HFFc6 (cell line): ENCODE data around the gene RMRP. TPM values are rescaled to one million over a fixed set of nuclear protein-coding genes. Genes with fewer than 3 reads are reported as not detected.
A peak's percentile ranks its signal among the peaks of the same experiment; 100 is the strongest.

Experiments used
- DNase-seq: peaks from one replicate; pipeline ENCODE4 v3.0.0-alpha.2; 2018
- H3K27ac Mint-ChIP-seq: 2 replicates; pipeline ENCODE4 v1.8.0; 2020; ENCODE audit warnings: mild to moderate bottlenecking, mixed read lengths
- H3K27me3 Mint-ChIP-seq: 2 replicates; pipeline ENCODE4 v1.8.0; 2021; ENCODE audit warnings: mild to moderate bottlenecking, moderate library complexity, mixed read lengths; ENCODE audit not compliant: insufficient read depth
- H3K36me3 Mint-ChIP-seq: 2 replicates; pipeline ENCODE4 v1.8.0; 2021; ENCODE audit warnings: low read depth, mixed read lengths
- H3K4me1 Mint-ChIP-seq: 2 replicates; pipeline ENCODE4 v1.8.0; 2020; ENCODE audit warnings: low read depth, mixed read lengths
- H3K4me3 Mint-ChIP-seq: 2 replicates; pipeline ENCODE4 v1.8.0; 2020; ENCODE audit warnings: mild to moderate bottlenecking, moderate library complexity, mixed read lengths
- H3K9me3 Mint-ChIP-seq: 2 replicates; pipeline ENCODE4 v1.8.0; 2020; ENCODE audit warnings: mild to moderate bottlenecking, mixed read lengths
- total RNA-seq, 6 experiments: library from RNA; stranded (reverse); fragmentation: NEBNext Ultra II Directional; extraction: Animal tissue kit (Norgen Biotek cat#: 25700); gene quantifications; 2 replicates in 1 of 6; 3 replicates in 5 of 6; pipeline ENCODE4 v1.2.3, GENCODE V29; 2021
- TF ChIP-seq, protein P1 (sequence below): fragments of 200-600 bp; sonication (generic); IDR thresholded peaks from 2 replicates; pipeline ENCODE4 v1.5.0; 2021; ENCODE audit warnings: antibody characterized with exemption, mild to moderate bottlenecking

RMRP gene
- total RNA-seq, 6 experiments from 2014 or later: 9,197 to 39,404 (median 23,537) TPM

GRCh38 chr9:35679766-35680330 lies 22.0 kb upstream of the RMRP start:
- peaks cover 31% of the 10 kb centered on the region for H3K27me3 Mint-ChIP-seq
- no peak for DNase-seq
- peak overlapping the region; percentile 23; the same call in 1 of the 2 replicates for H3K4me3 Mint-ChIP-seq
- no peaks in the 10 kb centered on the region for H3K9me3 Mint-ChIP-seq
- H3K4me1 Mint-ChIP-seq: peaks cover 76% of the 10 kb centered on the region
- H3K27ac Mint-ChIP-seq: peak overlapping the region; percentile 79
- TF ChIP-seq, protein P1, sequence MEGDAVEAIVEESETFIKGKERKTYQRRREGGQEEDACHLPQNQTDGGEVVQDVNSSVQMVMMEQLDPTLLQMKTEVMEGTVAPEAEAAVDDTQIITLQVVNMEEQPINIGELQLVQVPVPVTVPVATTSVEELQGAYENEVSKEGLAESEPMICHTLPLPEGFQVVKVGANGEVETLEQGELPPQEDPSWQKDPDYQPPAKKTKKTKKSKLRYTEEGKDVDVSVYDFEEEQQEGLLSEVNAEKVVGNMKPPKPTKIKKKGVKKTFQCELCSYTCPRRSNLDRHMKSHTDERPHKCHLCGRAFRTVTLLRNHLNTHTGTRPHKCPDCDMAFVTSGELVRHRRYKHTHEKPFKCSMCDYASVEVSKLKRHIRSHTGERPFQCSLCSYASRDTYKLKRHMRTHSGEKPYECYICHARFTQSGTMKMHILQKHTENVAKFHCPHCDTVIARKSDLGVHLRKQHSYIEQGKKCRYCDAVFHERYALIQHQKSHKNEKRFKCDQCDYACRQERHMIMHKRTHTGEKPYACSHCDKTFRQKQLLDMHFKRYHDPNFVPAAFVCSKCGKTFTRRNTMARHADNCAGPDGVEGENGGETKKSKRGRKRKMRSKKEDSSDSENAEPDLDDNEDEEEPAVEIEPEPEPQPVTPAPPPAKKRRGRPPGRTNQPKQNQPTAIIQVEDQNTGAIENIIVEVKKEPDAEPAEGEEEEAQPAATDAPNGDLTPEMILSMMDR: no peak
- H3K36me3 Mint-ChIP-seq: peaks cover 30% of the 10 kb centered on the region

DNA sequence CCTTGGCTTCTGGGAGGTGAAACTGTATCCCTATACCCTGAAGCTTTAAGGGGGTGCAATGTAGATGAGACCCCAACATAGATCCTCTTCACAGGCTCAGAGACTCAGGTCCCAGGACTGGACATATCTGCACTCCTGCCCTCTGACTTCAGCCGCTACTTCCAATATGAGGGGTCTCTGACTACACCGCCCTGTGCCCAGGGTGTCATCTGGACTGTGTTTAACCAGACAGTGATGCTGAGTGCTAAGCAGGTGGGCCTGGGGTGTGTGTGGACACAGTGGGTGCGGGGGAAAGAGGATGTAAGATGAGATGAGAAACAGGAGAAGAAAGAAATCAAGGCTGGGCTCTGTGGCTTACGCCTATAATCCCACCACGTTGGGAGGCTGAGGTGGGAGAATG lies 21.3 kb upstream of the RMRP start:
- no peak overlapping the region for H3K4me3 Mint-ChIP-seq
- H3K27me3 Mint-ChIP-seq: peaks cover 31% of the 10 kb centered on the region
- TF ChIP-seq, protein P1: no peak
- H3K4me1 Mint-ChIP-seq: peaks cover 76% of the 10 kb centered on the region
- H3K27ac Mint-ChIP-seq: peak overlapping the region; percentile 22; the same call in 1 of the 2 replicates
- no peaks in the 10 kb centered on the region for H3K9me3 Mint-ChIP-seq
- H3K36me3 Mint-ChIP-seq: peaks cover 23% of the 10 kb centered on the region
- DNase-seq: no peak

- TF ChIP-seq, protein P1: no peak
- H3K9me3 Mint-ChIP-seq: no peaks in the 10 kb centered on the region
- H3K4me3 Mint-ChIP-seq: peak overlapping the region; percentile 26; the same call in 1 of the 2 replicates
- no peaks in the 10 kb centered on the region for H3K36me3 Mint-ChIP-seq
- no peak for DNase-seq
- H3K27me3 Mint-ChIP-seq: peaks cover 23% of the 10 kb centered on the region
- no peak overlapping the region for H3K27ac Mint-ChIP-seq
- H3K4me1 Mint-ChIP-seq: peaks cover 52% of the 10 kb centered on the region
Measured at GRCh38 chr9:35675732-35676392, 18.0 kb upstream of the RMRP start.

GRCh38 chr9:35675204-35675603 lies 17.4 kb upstream of the RMRP start:
- TF ChIP-seq, protein P1: no peak
- Mint-ChIP-seq H3K27me3 (peaks cover 18% of the 10 kb centered on the region), H3K36me3 (no peaks in the 10 kb centered on the region), H3K4me1 (peaks cover 46% of the 10 kb centered on the region), H3K27ac (no peak overlapping the region), H3K9me3 (no peaks in the 10 kb centered on the region), H3K4me3 (peak overlapping the region; percentile 26; the same call in 1 of the 2 replicates)
- DNase-seq: no peak

GRCh38 chr9:35674025-35674361 lies 16.2 kb upstream of the RMRP start:
- Mint-ChIP-seq H3K4me1 (peaks cover 45% of the 10 kb centered on the region), H3K27me3 (peaks cover 13% of the 10 kb centered on the region), H3K27ac (no peak overlapping the region), H3K36me3 (no peaks in the 10 kb centered on the region), H3K4me3 (no peak overlapping the region), H3K9me3 (no peaks in the 10 kb centered on the region)
- TF ChIP-seq, protein P1: no peak
- no peak for DNase-seq
